ENCODE results near the gene ZFAND5.

ZFAND5 gene

DNA sequence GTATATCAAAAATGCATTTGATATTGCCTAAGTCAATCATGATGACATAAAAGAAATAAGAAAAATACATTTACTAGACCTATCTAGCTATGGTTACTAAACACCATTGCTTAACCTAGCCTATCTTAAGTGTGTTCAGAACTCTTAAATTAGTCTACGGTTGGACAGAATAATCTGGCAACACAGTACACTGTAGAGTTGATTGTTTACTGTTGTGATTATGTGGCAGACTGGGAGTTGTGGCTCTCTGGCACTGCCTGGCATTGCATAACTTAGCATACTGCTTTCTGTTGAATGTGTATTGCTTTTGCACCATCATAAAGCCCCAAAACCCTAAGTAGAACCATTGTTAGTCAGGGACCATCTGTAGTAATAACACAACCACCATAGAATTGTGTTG lies 21.2 kb upstream of the ZFAND5 start:
- no peak for DNase-seq (ENCODE audit: insufficient read length)
- FAIRE-seq = no peak
- TF ChIP-seq POLR2AphosphoS5 (IDR thresholded peaks at IDR 0.05; ENCODE audit: low read depth, low read length) (no peak), TAF1 (IDR thresholded peaks at IDR 0.05; ENCODE audit: borderline replicate concordance, low read depth, low read length) (no peak), POLR2A (IDR thresholded peaks at IDR 0.05; ENCODE audit: low read depth, low read length) (no peak)

DNA sequence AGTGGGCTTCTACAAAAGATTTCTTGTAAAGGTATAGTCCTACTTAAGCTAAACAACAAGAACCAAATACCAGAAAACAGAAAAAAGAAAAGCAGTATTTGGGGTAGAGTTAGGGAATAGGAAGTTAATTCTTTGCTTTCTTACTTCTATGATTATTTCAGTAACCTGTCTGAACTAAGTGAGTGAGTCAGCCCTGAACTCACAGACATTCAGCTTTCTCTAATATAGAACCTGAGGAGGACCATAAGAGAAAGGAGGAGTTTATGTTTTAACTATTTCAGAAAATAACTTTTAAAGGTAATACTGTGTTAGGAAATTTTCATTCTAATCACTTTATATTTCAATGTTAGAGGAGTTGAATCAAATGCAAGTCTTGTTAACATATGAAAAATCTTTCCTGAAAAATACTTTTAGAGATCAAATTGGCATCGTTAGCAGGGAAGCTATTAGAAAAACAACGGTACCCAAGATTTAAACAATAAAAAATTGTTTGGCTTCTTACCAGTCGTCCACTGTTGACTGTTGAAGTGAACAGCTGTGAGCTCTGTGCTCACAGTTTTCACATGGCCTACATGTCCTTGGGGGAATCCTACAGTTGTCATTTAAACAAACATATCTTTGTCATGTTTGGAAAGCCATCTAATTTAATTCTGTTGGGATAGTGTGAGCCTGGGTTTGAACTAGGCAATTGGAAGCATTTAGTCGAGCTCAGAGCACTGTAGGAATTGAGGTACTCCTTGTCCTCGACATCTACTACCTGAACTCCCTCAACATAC lies 19.9 kb upstream of the ZFAND5 start:
- DNase-seq (ENCODE audit: insufficient read length) (no peak), FAIRE-seq (peak; percentile 38)
- no peak for TF ChIP-seq POLR2AphosphoS5 (IDR thresholded peaks at IDR 0.05; ENCODE audit: low read depth, low read length)
- no peak for TF ChIP-seq POLR2A (IDR thresholded peaks at IDR 0.05; ENCODE audit: low read depth, low read length)
- TF ChIP-seq TAF1 (IDR thresholded peaks at IDR 0.05; ENCODE audit: borderline replicate concordance, low read depth, low read length) = no peak

DNA sequence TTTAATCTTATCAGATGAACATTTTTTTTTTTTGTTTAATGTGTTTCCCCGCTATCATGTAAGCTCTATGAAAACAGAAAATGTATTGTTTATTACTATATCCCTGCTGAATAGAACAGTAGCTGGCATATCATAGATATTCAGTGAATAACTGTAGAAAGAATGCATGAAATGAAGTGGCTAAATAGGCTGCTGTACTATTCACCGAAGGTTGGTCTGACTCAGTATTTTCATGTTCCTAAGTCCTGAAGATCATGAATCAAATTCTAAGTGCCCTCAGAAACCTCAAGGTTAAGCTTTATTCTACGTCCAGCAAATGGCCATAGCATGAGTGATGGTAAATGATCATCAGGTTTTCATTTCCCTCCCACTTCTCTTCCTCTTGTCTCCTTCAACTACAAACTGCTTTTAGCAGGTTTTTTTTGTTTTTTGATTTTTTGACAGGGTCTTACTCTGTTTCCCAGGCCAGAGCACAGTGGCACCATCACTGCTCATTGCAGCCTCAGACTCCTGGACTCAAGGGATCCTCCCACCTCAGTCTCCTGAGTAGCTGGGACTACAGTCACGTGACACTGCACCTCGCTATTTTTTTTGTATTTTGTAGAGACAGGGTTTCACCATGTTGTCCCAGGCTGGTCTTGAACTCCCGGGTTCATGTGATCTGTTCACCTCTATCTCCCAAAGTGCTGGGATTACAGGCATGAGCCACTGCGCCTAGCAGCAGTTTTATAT lies 19.1 kb upstream of the ZFAND5 start:
- TF ChIP-seq TAF1 (IDR thresholded peaks at IDR 0.05; ENCODE audit: borderline replicate concordance, low read depth, low read length) = no peak
- no peak for TF ChIP-seq POLR2AphosphoS5 (IDR thresholded peaks at IDR 0.05; ENCODE audit: low read depth, low read length)
- no peak for TF ChIP-seq POLR2A (IDR thresholded peaks at IDR 0.05; ENCODE audit: low read depth, low read length)
- FAIRE-seq = no peak
- DNase-seq (ENCODE audit: insufficient read length) = no peak

DNA sequence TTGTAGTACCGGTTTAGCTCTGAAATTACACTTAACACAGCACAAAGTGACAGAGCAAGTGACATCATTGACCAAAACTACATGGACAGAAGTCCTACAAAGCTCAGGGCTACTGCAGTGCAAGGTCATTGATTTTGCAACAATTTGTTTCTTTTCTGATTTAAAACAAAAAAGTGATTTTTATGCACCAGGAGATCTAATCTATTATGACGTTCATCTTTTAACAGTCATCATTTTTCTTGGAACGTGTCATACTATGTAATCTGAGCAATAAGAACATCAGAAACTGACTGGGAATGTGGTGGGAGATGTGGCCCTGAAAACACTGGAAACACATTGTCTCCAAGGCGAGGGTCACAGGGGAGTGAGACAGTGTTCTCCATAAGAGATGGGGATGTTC lies 17.4 kb upstream of the ZFAND5 start:
- FAIRE-seq = no peak
- no peak for DNase-seq (ENCODE audit: insufficient read length)
- TF ChIP-seq POLR2A (IDR thresholded peaks at IDR 0.05; ENCODE audit: low read depth, low read length) (no peak), POLR2AphosphoS5 (IDR thresholded peaks at IDR 0.05; ENCODE audit: low read depth, low read length) (no peak), TAF1 (IDR thresholded peaks at IDR 0.05; ENCODE audit: borderline replicate concordance, low read depth, low read length) (no peak)

DNA sequence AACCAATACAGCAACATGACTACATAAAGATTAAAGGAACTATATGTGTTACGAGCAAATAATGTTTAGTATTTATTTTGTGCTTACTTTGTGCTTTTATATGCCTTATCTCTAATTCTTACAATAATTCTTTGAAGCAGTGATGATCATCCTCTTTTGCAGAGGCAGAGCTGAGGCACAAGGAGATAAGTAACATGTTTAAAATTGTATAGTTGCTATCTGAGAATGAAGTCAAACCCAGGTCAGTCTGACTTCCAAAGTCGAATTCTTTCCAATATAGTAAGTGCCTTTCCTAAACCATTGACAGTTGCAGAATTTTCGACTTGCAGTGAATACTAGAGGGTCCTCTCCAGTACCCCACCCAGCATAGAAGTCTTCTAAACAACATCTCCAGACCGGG lies 12.0 kb upstream of the ZFAND5 start:
- FAIRE-seq = peak; percentile 14
- DNase-seq (ENCODE audit: insufficient read length) = no peak
- no peak for TF ChIP-seq POLR2AphosphoS5 (IDR thresholded peaks at IDR 0.05; ENCODE audit: low read depth, low read length)
- no peak for TF ChIP-seq TAF1 (IDR thresholded peaks at IDR 0.05; ENCODE audit: borderline replicate concordance, low read depth, low read length)
- no peak for TF ChIP-seq POLR2A (IDR thresholded peaks at IDR 0.05; ENCODE audit: low read depth, low read length)

DNA sequence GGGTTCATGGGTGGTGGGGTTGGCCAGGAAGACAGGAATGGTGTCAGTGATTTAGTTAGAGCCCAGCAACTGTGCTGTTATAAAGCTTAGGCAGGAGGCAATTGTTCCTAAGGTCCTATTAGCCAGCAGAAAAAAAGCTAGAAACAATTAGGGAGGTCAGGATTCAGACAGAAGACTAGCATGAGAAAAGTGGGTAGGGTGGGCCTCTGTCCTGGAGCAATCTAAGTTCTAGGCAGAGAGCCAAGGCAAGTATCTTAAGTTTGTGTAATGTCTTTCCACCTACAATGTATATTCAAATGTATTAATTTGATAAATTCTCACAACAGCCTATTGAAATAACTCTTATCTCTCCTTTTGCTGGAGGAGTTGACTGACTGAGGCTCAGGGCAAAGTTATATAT lies 6.1 kb upstream of the ZFAND5 start:
- FAIRE-seq (no peak), DNase-seq (ENCODE audit: insufficient read length) (no peak)
- TF ChIP-seq POLR2A (IDR thresholded peaks at IDR 0.05; ENCODE audit: low read depth, low read length) (no peak), POLR2AphosphoS5 (IDR thresholded peaks at IDR 0.05; ENCODE audit: low read depth, low read length) (no peak), TAF1 (IDR thresholded peaks at IDR 0.05; ENCODE audit: borderline replicate concordance, low read depth, low read length) (no peak)

DNA sequence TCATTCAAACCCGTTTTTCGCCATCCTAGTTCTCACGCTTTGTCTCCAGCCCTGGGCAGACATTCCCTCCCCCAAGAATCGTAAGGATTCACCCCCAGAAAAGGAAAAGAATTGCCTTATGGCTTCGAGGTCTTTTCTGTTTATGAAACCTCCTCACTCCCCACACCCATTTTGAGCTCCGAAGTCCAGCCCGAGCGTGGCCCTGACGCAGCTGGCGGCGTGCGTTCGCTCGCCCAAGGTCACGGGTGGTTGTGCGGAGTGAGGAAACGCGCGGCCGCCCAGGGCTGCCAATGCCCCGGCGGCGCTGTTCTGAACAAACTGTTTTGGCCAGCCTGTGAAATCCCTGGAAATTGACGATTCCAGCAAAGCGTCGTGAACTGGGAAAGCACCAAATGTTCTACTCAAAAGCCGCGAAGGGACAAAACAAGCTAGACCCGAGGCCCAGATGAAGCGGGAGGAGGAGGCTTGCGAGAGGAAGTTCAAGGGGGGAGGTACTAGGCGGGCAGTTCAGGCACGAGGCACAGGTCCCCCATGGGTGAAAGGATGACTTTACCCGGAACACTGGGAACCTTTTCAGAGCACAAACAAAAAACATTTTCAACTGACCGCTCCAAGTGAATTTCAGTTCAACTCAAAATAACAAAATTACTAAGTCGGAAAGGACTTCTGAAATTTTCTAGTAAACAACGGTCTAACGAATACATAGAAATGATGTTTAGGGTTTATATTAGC lies 683 bp upstream of the ZFAND5 start:
- DNase-seq (ENCODE audit: insufficient read length) (peak; percentile 53), FAIRE-seq (no peak)
- no peak for TF ChIP-seq TAF1 (IDR thresholded peaks at IDR 0.05; ENCODE audit: borderline replicate concordance, low read depth, low read length)
- TF ChIP-seq POLR2AphosphoS5 (IDR thresholded peaks at IDR 0.05; ENCODE audit: low read depth, low read length) = no peak
- no peak for TF ChIP-seq POLR2A (IDR thresholded peaks at IDR 0.05; ENCODE audit: low read depth, low read length)

DNA sequence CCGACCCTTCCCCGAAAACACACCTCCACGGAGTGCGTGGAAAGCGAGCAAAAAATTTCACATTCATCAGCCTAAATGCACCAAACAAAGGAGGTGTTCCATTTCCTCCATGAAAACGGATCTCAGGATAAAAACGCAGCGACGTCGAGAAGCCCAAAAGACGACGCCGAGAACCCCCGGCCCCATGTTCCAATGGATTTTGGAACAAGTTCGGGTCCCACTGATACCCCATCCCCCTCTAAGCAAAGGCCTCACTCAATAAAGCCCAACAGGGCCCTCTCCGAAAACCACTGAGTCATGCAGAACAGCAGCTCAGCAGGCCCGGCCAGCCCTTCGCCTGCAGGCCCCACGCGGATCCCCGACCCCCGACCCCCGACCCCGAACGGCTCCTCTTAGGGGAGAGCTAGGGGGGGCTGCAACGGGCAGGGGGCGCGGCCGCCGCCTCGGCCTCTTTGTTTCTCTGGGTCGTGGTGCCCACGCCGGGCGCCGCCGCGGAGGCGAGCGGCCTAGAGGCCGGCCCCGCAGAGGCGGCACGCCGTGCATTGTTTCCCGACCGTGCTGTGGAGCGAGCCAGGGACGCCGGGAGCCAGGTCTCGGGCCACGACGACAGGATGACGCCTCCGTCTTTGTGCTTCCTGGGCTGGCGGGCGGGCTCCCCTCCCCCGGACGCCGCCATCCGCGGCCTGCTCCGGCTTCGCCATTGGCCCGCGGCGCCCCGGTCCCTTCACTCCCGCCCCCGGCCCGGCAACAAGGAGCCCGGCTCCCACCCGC lies 915 bp downstream of the ZFAND5 start:
- DNase-seq (ENCODE audit: insufficient read length) (peak; percentile 57), FAIRE-seq (peak; percentile 83)
- no peak for TF ChIP-seq POLR2AphosphoS5 (IDR thresholded peaks at IDR 0.05; ENCODE audit: low read depth, low read length)
- TF ChIP-seq TAF1 (IDR thresholded peaks at IDR 0.05; ENCODE audit: borderline replicate concordance, low read depth, low read length) = no peak
- TF ChIP-seq POLR2A (IDR thresholded peaks at IDR 0.05; ENCODE audit: low read depth, low read length) = no peak

DNA sequence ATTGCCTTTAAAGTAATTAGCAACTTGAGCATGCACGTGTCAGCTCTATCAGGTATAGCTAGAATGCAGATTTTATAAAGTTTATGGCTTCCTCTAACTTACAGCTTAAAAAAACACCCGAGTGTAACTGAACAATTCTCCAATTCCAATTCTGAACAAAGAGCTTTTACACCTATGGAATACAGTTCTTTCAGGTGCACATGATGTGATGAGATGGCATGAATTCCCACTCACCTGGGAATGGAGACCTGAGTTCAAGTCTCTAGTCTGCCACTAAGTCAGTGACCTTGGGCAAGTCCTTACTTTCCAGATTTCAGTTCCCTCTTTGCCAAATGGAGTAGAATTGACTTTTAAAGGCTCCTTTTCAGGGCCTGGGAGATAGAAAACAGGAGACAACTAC lies 1.8 kb downstream of the ZFAND5 start:
- FAIRE-seq = peak; percentile 42

DNA sequence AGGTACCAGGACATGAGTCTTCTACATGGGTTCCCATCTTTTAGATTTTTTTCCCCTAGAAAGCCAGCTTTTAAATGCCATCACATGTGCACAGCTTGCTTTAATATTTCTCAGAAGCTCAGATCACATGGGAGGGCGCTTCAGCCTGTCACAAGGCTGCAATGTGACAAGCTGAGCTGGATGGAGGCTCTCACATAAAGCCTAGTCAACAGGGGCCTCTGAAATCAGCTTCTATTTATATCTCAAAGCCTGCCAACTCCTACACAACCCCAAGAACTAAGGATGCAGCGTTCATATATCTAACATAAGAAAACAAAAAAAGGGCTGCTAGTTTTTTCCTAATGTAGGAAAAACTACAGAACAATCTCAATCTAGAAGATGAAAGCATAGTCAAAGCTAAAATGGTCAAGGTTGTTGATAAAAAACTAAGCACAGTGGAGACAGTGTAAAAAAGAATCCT lies 2.3 kb downstream of the ZFAND5 start:
- peak; percentile 25 for DNase-seq (ENCODE audit: insufficient read length)
- FAIRE-seq = peak; percentile 84
- TF ChIP-seq POLR2A (IDR thresholded peaks at IDR 0.05; ENCODE audit: low read depth, low read length) = no peak
- no peak for TF ChIP-seq TAF1 (IDR thresholded peaks at IDR 0.05; ENCODE audit: borderline replicate concordance, low read depth, low read length)
- no peak for TF ChIP-seq POLR2AphosphoS5 (IDR thresholded peaks at IDR 0.05; ENCODE audit: low read depth, low read length)

More for the DNA sequence above, 1.8 kb downstream of the ZFAND5 start:
- TF ChIP-seq TAF1 (IDR thresholded peaks at IDR 0.05; ENCODE audit: borderline replicate concordance, low read depth, low read length) (no peak), POLR2AphosphoS5 (IDR thresholded peaks at IDR 0.05; ENCODE audit: low read depth, low read length) (0 out of 2 replicates have a peak, but pooled peaks have one; percentile 14)
- no peak for DNase-seq (ENCODE audit: insufficient read length)

DNA sequence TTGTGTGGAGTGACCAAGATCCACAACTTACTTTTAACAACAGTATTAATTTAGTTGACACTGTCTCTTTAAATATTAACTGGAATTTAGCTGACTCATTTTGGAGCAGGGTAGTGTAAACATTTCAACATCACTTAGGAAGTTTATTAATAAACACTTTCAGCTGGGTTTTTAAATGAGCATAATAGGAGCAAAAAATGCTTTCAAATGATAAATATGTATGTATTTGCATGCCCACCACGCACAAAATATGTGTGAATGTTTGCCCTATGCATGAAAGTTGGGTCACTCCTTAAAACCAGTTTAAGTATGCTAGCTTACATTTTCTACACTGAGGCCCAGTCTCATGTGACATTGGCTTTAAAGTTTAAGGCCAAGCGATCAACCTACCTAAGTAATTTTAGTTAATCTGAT lies 2.9 kb downstream of the ZFAND5 start:
- no peak for DNase-seq (ENCODE audit: insufficient read length)
- no peak for FAIRE-seq

More for the DNA sequence above, 2.9 kb downstream of the ZFAND5 start:
- TF ChIP-seq POLR2A (IDR thresholded peaks at IDR 0.05; ENCODE audit: low read depth, low read length) (peak; percentile 14; the same call in 1 of the 2 replicates), POLR2AphosphoS5 (IDR thresholded peaks at IDR 0.05; ENCODE audit: low read depth, low read length) (no peak)
